Natural killer cell treated with Interleukin-12 subunit alpha and Interleukin-12 subunit beta and Interleukin-15 and Interleukin-18, amount 100 ng/mL, for 72 hours (primary cell): ENCODE results near the gene PKN2. TPM values are rescaled to one million over a fixed set of nuclear protein-coding genes. Genes with fewer than 3 reads are reported as not detected.
"Not testable (repeated sequence)": the region's sequence is repeated elsewhere in the genome, so short reads cannot be mapped to it uniquely, and the experiment has no call there.

Experiments
- ATAC-seq, 2 donors: fragments of 150-1000 bp; cut with Tn5 transposase in 1 of 2; sonication (Bioruptor Pico), chemical (Tn5 transposase) in 1 of 2; 2 replicates each; pipeline ENCODE4 v1.10.0; 2021
- DNase-seq: peaks from one replicate; pipeline ENCODE4 v3.0.0; 2022; ENCODE audit warnings: low spot score
- H3K27ac Mint-ChIP-seq, 2 donors: 1 replicate in 1 of 2; 2 replicates in 1 of 2; pipeline ENCODE4 v1.8.0; 2022; ENCODE audit warnings: mixed read lengths in 2 of 2, mild to moderate bottlenecking in 1 of 2, moderate library complexity in 1 of 2
- H3K27me3 Mint-ChIP-seq, 2 donors: 1 replicate in 1 of 2; 2 replicates in 1 of 2; pipeline ENCODE4 v1.8.0; 2022; ENCODE audit warnings: mixed read lengths in 2 of 2
- H3K36me3 Mint-ChIP-seq: one replicate; pipeline ENCODE4 v1.8.0; 2022; ENCODE audit warnings: mixed read lengths
- H3K4me1 Mint-ChIP-seq, 2 donors: 1 replicate in 1 of 2; 2 replicates in 1 of 2; pipeline ENCODE4 v1.8.0; 2022; ENCODE audit warnings: low read depth in 2 of 2, mixed read lengths in 2 of 2, mild to moderate bottlenecking in 1 of 2
- H3K4me3 Mint-ChIP-seq: one replicate; pipeline ENCODE4 v1.8.0; 2022; ENCODE audit warnings: mixed read lengths
- H3K9me3 Mint-ChIP-seq: 2 replicates; pipeline ENCODE4 v1.8.0; 2022; ENCODE audit warnings: mixed read lengths
- total RNA-seq, 2 donors: library from RNA; stranded (reverse); gene quantifications; one replicate each; pipeline ENCODE4 v1.2.3, GENCODE V29; 2022

PKN2 gene
- total RNA-seq, 2 donors from 2014 or later = 29.2 to 43.7 TPM

DNA sequence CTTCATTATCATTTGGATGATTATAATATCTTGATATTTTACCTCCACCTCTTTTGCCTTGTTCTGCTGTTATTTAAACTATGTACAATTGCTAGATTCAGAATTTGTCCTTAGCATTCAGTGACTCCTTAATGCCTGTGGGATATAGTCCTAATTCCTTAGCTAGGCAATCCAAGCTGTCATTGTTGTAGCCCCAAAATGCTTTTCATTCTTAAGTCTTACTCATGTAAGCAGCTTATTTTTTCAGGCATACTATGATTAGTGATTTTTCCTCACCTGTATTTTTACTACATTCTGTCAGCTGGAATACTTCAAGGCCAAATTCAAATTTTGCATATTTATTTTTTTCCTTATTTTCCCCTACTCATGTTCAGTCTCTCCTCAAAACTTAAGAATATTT, 13.4 kb downstream of the PKN2 start:
- no peak overlapping the region for H3K4me3 Mint-ChIP-seq
- no peak for ATAC-seq
- H3K27ac Mint-ChIP-seq = peak overlapping the region in 1 of 2 donors; percentile 56
- H3K9me3 Mint-ChIP-seq = no peaks in the 10 kb centered on the region
- H3K36me3 Mint-ChIP-seq = no peaks in the 10 kb centered on the region
- DNase-seq = no peak
- H3K4me1 Mint-ChIP-seq = peaks cover 34 to 43% of the 10 kb centered on the region in 2 donors
- no peaks in the 10 kb centered on the region for H3K27me3 Mint-ChIP-seq

DNA sequence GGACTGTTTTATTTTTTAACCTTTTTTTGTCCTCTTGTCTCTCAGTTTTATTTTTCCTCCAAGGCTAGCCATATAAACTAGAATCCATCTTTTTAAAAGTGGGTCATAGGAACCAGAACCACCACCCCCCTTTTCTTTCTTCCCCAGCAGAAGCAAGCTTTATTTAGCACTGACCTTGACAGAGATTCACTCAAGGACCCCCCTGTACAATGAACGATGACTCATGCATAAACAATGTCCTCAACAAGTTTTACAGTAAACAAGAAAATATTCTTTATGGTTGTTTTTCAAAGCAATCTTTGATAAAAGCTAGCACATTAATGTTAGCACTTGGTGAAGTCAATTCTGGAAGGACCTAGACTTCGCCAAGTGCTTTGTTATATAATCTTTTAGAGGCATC, 14.1 kb downstream of the PKN2 start:
- Mint-ChIP-seq H3K27me3 (no peaks in the 10 kb centered on the region), H3K4me1 (peaks cover 34 to 45% of the 10 kb centered on the region in 2 donors), H3K27ac (peak overlapping the region in 1 of 2 donors; percentile 56), H3K4me3 (no peak overlapping the region), H3K36me3 (no peaks in the 10 kb centered on the region), H3K9me3 (no peaks in the 10 kb centered on the region)
- no peak for ATAC-seq
- no peak for DNase-seq

DNA sequence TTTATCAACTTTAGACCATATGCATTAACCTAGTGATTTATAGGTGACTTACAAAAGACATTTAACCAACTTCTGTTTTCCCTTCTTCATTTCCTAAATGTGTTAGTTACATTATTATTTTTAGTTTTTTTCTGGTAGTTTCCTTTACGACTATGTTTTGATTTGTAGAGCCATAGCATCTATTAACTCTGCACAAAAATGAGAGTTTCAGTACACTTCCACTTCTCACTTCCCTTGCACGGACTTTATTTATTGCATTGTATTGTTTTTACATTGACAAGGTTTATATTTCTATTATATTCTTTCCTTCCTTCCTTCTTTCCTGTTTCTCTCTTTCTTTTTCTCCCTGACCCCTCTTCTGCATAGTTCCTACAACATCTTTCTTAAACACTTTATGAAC, 14.7 kb downstream of the PKN2 start:
- H3K9me3 Mint-ChIP-seq = no peaks in the 10 kb centered on the region
- no peaks in the 10 kb centered on the region for H3K36me3 Mint-ChIP-seq
- H3K27me3 Mint-ChIP-seq = no peaks in the 10 kb centered on the region
- ATAC-seq (no peak), DNase-seq (no peak)
- peaks cover 32 to 45% of the 10 kb centered on the region in 2 donors for H3K4me1 Mint-ChIP-seq
- no peak overlapping the region for H3K4me3 Mint-ChIP-seq
- H3K27ac Mint-ChIP-seq = no peak overlapping the region

DNA sequence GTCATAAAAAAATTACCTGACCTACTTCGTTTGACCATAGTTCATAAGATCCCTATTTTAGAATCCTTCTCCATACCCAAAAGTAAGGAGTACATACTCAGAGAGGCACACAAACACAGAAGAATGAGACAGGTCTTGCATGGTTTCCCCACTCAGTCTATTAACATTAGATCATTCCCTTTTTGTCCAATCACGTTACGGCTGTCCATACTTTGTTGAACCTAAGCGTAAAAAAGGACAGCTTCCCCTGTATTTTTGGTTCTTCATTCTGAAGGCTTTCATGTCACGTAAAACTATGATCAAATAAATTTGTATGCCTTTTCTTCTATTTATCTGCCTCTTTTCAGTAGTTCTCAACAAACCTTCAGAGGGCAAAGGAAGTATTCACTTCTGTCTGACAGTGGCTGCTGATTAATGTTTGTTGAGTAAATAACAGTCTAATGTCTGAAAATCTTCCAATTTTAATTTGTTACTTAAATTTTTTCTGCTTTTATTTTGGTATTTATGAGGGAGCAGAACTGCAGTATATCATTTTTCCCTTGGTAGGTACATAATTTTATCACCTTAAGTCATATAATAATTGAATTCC, 16.4 kb downstream of the PKN2 start:
- Mint-ChIP-seq H3K27me3 (no peaks in the 10 kb centered on the region), H3K36me3 (no peaks in the 10 kb centered on the region), H3K27ac (no peak overlapping the region), H3K4me3 (no peak overlapping the region), H3K9me3 (no peaks in the 10 kb centered on the region), H3K4me1 (peaks cover 27 to 33% of the 10 kb centered on the region in 2 donors)
- no peak for DNase-seq
- ATAC-seq = no peak

DNA sequence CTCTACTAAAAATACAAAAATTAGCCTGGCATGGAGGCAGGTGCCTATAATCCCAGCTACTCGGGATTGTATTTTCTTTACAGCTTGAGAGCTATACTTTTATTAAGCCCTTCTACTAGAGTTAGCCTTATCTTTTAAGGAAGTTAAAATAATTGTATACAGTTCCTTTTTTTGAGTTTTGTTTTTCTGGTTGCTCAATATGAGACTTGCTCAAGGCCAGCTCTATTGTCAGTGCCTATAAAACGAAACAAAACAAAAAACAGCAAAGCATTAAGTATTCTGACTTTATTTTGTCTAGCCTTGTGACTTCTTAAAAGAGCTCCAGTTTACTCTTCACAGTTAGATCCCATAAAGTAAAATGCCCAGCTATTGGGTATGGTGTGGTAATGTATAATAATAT, 17.2 kb downstream of the PKN2 start:
- Mint-ChIP-seq H3K9me3 (no peaks in the 10 kb centered on the region), H3K4me1 (peaks cover 22 to 27% of the 10 kb centered on the region in 2 donors), H3K27me3 (no peaks in the 10 kb centered on the region), H3K36me3 (no peaks in the 10 kb centered on the region), H3K27ac (no peak overlapping the region), H3K4me3 (no peak overlapping the region)
- ATAC-seq (no peak), DNase-seq (no peak)

DNA sequence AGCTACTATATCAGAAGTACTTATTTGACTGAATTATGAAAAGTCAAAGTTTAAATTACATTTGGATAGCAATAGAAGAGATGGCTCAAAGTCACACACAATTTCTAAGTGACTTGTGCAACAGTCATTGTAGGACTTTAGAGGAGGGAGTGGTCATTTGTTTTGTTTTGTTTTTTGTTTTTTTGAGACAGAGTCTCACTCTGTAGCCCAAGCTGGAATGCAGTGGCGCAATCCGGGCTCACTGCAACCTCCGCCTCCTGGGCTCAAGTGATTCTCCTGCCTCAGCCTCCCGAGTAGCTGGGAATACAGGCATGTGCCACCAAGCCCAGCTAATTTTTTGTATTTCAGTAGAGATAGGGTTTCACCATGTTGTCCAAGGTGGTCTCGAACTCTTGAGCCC, 17.7 kb downstream of the PKN2 start:
- H3K4me1 Mint-ChIP-seq = peaks cover 22 to 29% of the 10 kb centered on the region in 2 donors
- ATAC-seq, H3K9me3 Mint-ChIP-seq, H3K27ac Mint-ChIP-seq, H3K36me3 Mint-ChIP-seq, H3K27me3 Mint-ChIP-seq, DNase-seq, H3K4me3 Mint-ChIP-seq: not testable (repeated sequence)

DNA sequence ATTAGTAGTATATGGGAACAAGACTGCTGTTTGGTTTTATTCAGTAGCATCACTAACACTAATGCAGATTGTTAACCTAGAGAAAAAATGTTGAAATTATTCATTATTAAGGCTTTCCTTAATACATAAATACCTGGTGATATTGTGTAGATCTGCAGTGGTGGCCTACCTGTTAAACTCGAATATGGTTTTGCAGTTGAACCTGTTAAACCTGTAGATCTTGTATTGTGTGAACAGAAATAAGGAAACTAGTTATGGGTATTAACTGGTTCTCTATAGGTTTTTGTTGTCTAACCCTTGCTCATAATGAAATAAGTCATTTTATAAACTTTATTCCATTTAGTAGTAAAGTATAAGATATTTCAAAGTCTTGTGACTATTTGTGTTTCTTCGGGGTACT, 23.9 kb downstream of the PKN2 start:
- no peaks in the 10 kb centered on the region for H3K27me3 Mint-ChIP-seq
- no peak for ATAC-seq
- H3K4me3 Mint-ChIP-seq = no peak overlapping the region
- no peaks in the 10 kb centered on the region for H3K36me3 Mint-ChIP-seq
- peaks cover 10 to 17% of the 10 kb centered on the region in 2 donors for H3K4me1 Mint-ChIP-seq
- no peaks in the 10 kb centered on the region for H3K9me3 Mint-ChIP-seq
- DNase-seq = no peak
- no peak overlapping the region for H3K27ac Mint-ChIP-seq

DNA sequence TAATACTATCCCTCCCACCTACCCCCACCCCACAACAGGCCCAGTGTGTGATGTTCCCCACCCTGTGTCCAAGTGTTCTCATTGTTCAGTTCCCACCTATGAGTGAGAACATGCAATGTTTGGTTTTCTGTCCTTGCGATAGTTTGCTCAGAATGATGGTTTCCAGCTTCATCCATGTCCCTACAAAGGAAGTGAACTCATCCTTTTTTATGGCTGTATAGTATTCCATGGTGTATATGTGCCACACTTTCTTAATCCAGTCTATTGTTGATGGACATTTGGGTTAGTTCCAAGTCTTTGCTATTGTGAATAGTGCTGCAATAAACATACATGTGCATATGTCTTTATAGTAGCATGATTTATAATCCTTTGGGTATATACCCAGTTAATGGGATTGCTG, 28.8 kb downstream of the PKN2 start:
- not testable (repeated sequence) for H3K4me3 Mint-ChIP-seq, H3K9me3 Mint-ChIP-seq, H3K27ac Mint-ChIP-seq, DNase-seq, H3K27me3 Mint-ChIP-seq, ATAC-seq
- H3K4me1 Mint-ChIP-seq = peaks cover 34 to 41% of the 10 kb centered on the region in 2 donors
- peaks cover 24% of the 10 kb centered on the region for H3K36me3 Mint-ChIP-seq

DNA sequence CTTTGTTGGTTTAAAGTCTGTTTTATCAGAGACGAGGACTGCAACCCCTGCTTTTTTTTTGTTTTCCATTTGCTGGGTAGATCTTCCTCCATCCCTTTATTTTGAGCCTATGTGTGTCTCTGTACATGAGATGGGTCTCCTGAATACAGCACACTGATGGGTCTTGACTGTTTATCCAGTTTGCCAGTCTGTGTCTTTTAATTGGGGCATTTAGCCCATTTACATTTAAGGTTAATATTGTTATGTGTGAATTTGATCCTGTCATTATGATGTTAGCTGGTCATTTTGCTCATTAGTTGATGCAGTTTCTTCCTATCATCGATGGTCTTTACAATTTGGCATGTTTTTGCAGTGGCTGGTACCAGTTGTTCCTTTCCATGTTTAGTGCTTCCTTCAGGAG, 32.5 kb downstream of the PKN2 start:
- Mint-ChIP-seq H3K4me1 (peaks cover 39 to 42% of the 10 kb centered on the region in 2 donors), H3K36me3 (peaks cover 24% of the 10 kb centered on the region)
- ATAC-seq, H3K9me3 Mint-ChIP-seq, H3K27ac Mint-ChIP-seq, H3K4me3 Mint-ChIP-seq, H3K27me3 Mint-ChIP-seq, DNase-seq: not testable (repeated sequence)

DNA sequence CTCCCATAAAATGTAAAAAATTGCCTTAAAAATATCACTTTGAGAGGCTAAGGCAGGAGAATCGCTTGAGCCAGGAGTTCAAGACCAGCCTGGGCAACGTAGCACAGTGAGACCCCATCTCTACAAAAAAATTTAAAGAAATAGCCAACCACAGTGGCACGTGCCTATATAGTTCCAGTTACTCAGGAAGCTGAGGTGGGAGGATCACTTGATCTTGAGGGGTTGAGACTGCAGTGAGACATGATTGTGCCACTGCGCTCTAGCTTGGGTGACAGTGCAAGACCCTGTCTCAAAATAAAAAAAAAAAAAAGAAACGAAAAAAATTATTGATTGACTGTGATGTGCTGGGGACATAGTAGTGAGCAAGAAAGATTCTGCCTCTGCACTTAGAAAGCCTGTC, 38.4 kb downstream of the PKN2 start:
- Mint-ChIP-seq H3K36me3 (peaks cover 2% of the 10 kb centered on the region), H3K4me1 (peaks cover 40 to 48% of the 10 kb centered on the region in 2 donors)

DNA sequence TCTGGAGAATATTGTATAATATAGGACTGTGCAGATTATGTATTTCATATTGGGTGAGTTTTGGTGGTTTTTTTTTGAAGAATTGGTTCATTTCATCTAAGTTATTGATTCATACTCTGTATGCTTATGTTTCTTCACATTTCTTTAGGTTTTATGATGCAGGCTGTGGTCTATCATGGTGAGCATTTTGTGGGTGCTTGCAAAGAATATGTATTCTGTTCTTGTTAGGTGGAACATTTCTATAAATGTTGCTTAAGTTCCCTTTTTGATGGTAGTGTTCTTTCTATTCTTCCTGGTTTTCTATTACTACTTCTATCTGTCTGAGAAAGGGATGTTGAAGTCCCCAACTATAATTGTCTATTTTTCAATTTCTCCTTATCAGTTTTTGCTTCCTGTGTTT, 42.6 kb downstream of the PKN2 start:
- H3K9me3 Mint-ChIP-seq = no peaks in the 10 kb centered on the region
- DNase-seq (no peak), ATAC-seq (peak; percentile 54 to 77)
- peak overlapping the region; percentile 24 for H3K4me3 Mint-ChIP-seq
- peaks cover 50 to 57% of the 10 kb centered on the region in 2 donors for H3K4me1 Mint-ChIP-seq
- peaks cover 6% of the 10 kb centered on the region for H3K36me3 Mint-ChIP-seq
- no peaks in the 10 kb centered on the region for H3K27me3 Mint-ChIP-seq
- peak overlapping the region; percentile 60 to 86 for H3K27ac Mint-ChIP-seq

More for the DNA sequence above, 38.4 kb downstream of the PKN2 start:
- Mint-ChIP-seq H3K9me3 (no peaks in the 10 kb centered on the region), H3K27me3 (no peaks in the 10 kb centered on the region), H3K4me3 (no peak overlapping the region), H3K27ac (peak overlapping the region in 1 of 2 donors; percentile 62)
- DNase-seq (no peak), ATAC-seq (no peak)

DNA sequence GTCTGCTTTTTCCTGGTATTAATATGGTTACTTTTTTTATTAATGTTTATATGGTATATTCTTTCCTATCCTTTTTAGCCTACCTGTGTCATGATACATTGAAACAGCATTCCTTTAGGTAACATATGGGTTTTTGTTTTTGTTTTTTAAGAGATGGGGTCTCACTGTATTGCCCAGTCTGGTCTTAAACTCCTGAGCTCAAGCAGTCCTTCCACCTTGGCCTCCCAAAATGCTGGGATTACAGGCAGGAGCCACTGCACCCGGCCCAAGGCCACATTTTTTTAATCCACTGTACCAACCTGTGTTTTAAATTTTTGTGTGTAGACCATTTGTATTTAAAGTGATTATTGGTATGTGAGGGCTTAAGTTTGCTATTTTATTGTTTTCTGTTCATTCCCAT, 43.1 kb downstream of the PKN2 start:
- Mint-ChIP-seq H3K27ac (peak overlapping the region; percentile 60 to 86), H3K4me3 (peak overlapping the region; percentile 24), H3K27me3 (no peaks in the 10 kb centered on the region), H3K4me1 (peaks cover 49 to 56% of the 10 kb centered on the region in 2 donors), H3K9me3 (no peaks in the 10 kb centered on the region), H3K36me3 (peaks cover 6% of the 10 kb centered on the region)
- DNase-seq (no peak), ATAC-seq (no peak)

DNA sequence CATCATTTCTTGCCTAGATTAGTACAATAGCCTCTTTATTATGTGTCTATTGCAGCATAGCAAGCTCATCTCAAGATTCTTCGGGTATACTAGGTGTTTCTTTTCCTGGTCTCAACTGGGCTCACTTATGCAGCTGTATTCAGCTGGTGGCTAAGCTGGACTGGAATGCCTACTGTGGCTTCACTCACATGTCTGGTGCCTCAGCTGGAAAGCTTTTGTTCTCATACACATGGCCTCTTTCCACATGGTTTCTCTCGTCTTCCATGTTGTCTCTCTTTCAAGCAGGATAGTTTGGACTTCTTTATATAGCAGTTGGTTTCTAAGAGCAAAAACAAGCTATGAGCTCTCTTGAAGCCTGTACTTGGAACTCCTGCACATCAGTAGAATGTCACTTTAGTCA, 45.2 kb downstream of the PKN2 start:
- Mint-ChIP-seq H3K9me3 (no peaks in the 10 kb centered on the region), H3K27me3 (no peaks in the 10 kb centered on the region), H3K27ac (peak overlapping the region in 1 of 2 donors; percentile 86), H3K36me3 (peaks cover 7% of the 10 kb centered on the region), H3K4me1 (peaks cover 44 to 58% of the 10 kb centered on the region in 2 donors), H3K4me3 (no peak overlapping the region)
- DNase-seq (no peak), ATAC-seq (no peak)

DNA sequence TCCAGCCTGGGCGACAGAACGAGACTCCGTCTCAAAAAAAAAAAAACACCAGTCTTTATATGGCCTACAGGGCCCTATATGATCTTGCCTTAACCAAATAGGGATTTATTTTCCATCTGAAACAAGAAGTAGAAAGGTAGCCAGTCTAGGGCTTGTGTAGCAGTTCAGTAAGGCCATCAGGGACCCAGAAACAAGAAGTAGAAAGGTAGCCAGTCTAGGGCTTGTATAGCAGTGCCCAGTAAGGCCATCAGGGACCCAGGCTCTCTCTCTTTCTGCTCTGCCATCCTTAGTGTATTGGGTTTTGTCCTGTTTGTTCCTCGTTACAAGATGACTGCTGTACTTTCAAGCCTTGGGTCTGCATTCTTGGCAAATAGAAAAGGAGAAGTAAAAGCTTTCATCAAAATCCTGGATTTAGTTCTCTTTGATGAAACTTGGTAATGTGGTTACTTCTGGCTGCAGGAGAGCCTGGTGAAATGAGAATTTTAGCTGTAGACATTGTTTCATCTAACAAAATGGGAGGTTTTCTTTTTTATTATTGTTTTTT, 46.1 kb downstream of the PKN2 start:
- Mint-ChIP-seq H3K4me1 (peaks cover 44 to 59% of the 10 kb centered on the region in 2 donors), H3K27ac (peak overlapping the region; percentile 32 to 86), H3K36me3 (peaks cover 13% of the 10 kb centered on the region), H3K4me3 (no peak overlapping the region), H3K27me3 (no peaks in the 10 kb centered on the region), H3K9me3 (no peaks in the 10 kb centered on the region)
- ATAC-seq (no peak), DNase-seq (no peak)

DNA sequence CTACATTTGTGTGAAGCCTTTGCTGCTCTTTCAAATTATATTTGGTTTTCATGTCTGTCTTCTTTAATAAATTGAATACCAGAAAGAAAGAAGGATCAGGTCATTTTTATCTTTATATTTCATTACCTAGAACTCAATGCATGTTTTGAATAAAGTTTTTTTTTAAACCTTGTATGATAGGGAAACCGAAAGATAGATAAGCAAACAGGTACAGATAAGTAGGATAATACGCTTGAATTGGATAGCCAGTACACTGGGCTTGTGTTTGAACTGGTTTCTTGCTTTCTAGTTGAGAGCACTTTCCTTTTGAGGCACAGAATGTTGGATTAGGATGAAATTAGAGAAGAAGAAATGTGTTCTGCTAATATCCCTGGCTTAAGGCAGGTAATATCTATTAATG, 46.9 kb downstream of the PKN2 start:
- Mint-ChIP-seq H3K4me1 (peaks cover 43 to 52% of the 10 kb centered on the region in 2 donors), H3K9me3 (peaks cover 5% of the 10 kb centered on the region), H3K4me3 (no peak overlapping the region), H3K36me3 (peaks cover 21% of the 10 kb centered on the region), H3K27me3 (no peaks in the 10 kb centered on the region), H3K27ac (peak overlapping the region in 1 of 2 donors; percentile 3)
- ATAC-seq (no peak), DNase-seq (no peak)
